Epithelial cell of proximal tubule (primary cell): ENCODE measurements around the gene CLEC10A. TPM values are rescaled to one million over a fixed set of nuclear protein-coding genes. Genes with fewer than 3 reads are reported as not detected.

Source experiments
- DNase-seq: peaks from one replicate; pipeline ENCODE4 v3.0.0-alpha.2; 2011; ENCODE audit warnings: low read depth
- H3K4me3 ChIP-seq: 2 replicates; pipeline ENCODE4 v1.5.1; 2011; ENCODE audit warnings: low read depth, mild to moderate bottlenecking, low read length
- CTCF ChIP-seq: conservative IDR thresholded peaks from 2 replicates; pipeline ENCODE4 v1.5.1; 2012; ENCODE audit warnings: low read depth, mild to moderate bottlenecking, low read length
- total RNA-seq: library from RNA; depleted of rRNA; stranded (reverse); fragments of >200 nt; gene quantifications from 2 replicates; pipeline ENCODE4 v1.2.3, GENCODE V29; 2015

The CLEC10A gene
- total RNA-seq, 1 donor from 2014 or later, result not detected

GRCh38 chr17:7112510-7113108 lies 32.6 kb upstream of the CLEC10A start:
- no peak for DNase-seq
- no peak for TF ChIP-seq CTCF
- no peak overlapping the region for H3K4me3 ChIP-seq

- no peak for TF ChIP-seq CTCF
- H3K4me3 ChIP-seq, result no peak overlapping the region
- DNase-seq, result no peak
Measured at GRCh38 chr17:7111784-7112509, 31.9 kb upstream of the CLEC10A start.

- no peak for TF ChIP-seq CTCF
- no peak overlapping the region for H3K4me3 ChIP-seq
Measured at GRCh38 chr17:7110617-7111306, 30.7 kb upstream of the CLEC10A start.

GRCh38 chr17:7109461-7110322 lies 29.6 kb upstream of the CLEC10A start:
- no peak for DNase-seq
- no peak for TF ChIP-seq CTCF
- no peak overlapping the region for H3K4me3 ChIP-seq

More at GRCh38 chr17:7110617-7111306, 30.7 kb upstream of the CLEC10A start:
- DNase-seq, result no peak

GRCh38 chr17:7108981-7109380 lies 28.9 kb upstream of the CLEC10A start:
- DNase-seq, result no peak
- no peak for TF ChIP-seq CTCF
- no peak overlapping the region for H3K4me3 ChIP-seq

GRCh38 chr17:7108560-7108925 lies 28.5 kb upstream of the CLEC10A start:
- TF ChIP-seq CTCF, result no peak
- DNase-seq, result no peak

More at GRCh38 chr17:7108560-7108925, 28.5 kb upstream of the CLEC10A start:
- no peak overlapping the region for H3K4me3 ChIP-seq
